Prostate gland (tissue), 2 donors: ENCODE measurements around the gene SLC27A1. TPM values are rescaled to one million over a fixed set of nuclear protein-coding genes. Genes with fewer than 3 reads are reported as not detected.

Experiments used
- DNase-seq: peaks from one replicate; pipeline ENCODE4 v3.0.0-alpha.2; 2019; ENCODE audit warnings: low spot score
- H3K27ac ChIP-seq, 2 donors: fragments of 200-600 bp; sonication (generic); 2 replicates each; pipeline ENCODE4 v1.5.1; 2017 to 2019
- H3K27me3 ChIP-seq: fragments of 200-600 bp; sonication (generic); replicated peaks from 2 replicates; pipeline ENCODE4 v1.5.1; 2019; ENCODE audit not compliant: insufficient read depth
- H3K36me3 ChIP-seq, 2 donors: fragments of 200-600 bp; sonication (generic); 1 replicate in 1 of 2; 2 replicates in 1 of 2; pipeline versions ENCODE4 v1.5.1 to v1.8.1; 2017 to 2019
- H3K4me1 ChIP-seq: fragments of 200-600 bp; sonication (generic); replicated peaks from 2 replicates; pipeline ENCODE4 v1.5.1; 2019
- H3K4me3 ChIP-seq, 2 donors: fragments of 200-600 bp; sonication (generic); 2 replicates each; pipeline ENCODE4 v1.5.1; 2017 to 2019
- H3K9me3 ChIP-seq: fragments of 200-600 bp; sonication (generic); 2 replicates; pipeline ENCODE4 v1.5.1; 2017
- POLR2A ChIP-seq: fragments of 450-650 bp; IDR thresholded peaks from one replicate; pipeline ENCODE4 v1.6.1; 2016; ENCODE audit warnings: antibody characterized with exemption, mild to moderate bottlenecking
- POLR2AphosphoS5 ChIP-seq: sonication (generic); formaldehyde crosslinking; IDR thresholded peaks from one replicate; pipeline ENCODE4 v1.6.1; 2017; ENCODE audit warnings: antibody characterized with exemption
- WGBS: methylation state at CpG from one replicate; pipeline ENCODE4 v1.1.5; 2018; 5-methylcytosine and 5-hydroxymethylcytosine counted together
- intact Hi-C: fragments of 100-400 bp; cut with DNase I; formaldehyde crosslinking; loops from one replicate; pipeline ENCODE4 v1.14.2; 2022
- total RNA-seq, 2 donors: library from RNA; depleted of rRNA; stranded (reverse); fragments of >200 nt; gene quantifications; one replicate each; pipeline ENCODE4 v1.1.0, GENCODE V29; 2016
- TF ChIP-seq, protein P1 (sequence below), 4 experiments: fragments of 200-600 bp in 2 of 4; fragments of 450-650 bp in 2 of 4; sonication (generic) in 2 of 4; IDR thresholded peaks; 1 replicate in 3 of 4; 2 replicates in 1 of 4; pipeline ENCODE4 v1.5.1; 2016 to 2019; ENCODE audit warnings: antibody characterized with exemption in 4 of 4, mild to moderate bottlenecking in 2 of 4, moderate library complexity in 2 of 4

The SLC27A1 gene
- total RNA-seq, 2 donors from 2014 or later = 73.3 to 78.7 TPM

DNA sequence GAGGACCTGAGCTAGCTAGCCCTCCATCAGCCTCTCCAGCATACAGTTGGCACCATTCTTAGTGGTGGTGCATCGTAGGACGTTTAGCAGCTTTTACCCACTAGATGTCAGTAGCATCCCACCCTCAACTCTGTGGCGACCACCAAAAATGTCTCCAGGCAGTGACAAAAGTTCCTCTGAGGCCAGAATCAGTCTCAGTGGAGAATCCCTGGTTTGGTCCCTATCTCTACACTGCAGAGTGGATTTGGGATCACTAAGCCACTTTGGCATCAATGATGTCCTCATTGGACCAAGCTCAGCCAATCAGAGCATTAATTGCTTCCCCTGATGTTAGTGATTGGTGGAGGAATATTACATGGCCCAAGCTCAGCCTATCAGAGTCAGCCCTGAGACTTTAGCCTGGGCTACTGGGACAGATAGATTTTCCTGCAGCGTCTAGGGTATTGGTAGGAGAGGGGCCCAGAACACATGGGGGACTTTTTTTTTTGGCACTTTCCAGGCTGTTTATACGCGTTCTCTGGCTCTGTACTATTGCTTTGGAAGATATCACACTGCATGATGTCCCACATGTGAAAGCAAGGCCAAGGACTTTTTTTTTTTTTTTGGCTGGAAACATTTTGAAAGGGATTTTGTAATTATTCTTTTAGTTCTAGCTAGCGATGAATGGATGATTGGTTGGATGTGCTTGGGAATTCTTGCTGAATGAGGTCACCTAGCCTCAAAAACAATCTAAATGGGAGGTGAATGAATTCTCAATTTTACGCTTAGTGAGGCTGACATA is 28.9 kb upstream of the SLC27A1 start:
- TF ChIP-seq, protein P1, sequence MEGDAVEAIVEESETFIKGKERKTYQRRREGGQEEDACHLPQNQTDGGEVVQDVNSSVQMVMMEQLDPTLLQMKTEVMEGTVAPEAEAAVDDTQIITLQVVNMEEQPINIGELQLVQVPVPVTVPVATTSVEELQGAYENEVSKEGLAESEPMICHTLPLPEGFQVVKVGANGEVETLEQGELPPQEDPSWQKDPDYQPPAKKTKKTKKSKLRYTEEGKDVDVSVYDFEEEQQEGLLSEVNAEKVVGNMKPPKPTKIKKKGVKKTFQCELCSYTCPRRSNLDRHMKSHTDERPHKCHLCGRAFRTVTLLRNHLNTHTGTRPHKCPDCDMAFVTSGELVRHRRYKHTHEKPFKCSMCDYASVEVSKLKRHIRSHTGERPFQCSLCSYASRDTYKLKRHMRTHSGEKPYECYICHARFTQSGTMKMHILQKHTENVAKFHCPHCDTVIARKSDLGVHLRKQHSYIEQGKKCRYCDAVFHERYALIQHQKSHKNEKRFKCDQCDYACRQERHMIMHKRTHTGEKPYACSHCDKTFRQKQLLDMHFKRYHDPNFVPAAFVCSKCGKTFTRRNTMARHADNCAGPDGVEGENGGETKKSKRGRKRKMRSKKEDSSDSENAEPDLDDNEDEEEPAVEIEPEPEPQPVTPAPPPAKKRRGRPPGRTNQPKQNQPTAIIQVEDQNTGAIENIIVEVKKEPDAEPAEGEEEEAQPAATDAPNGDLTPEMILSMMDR (IDR thresholded peaks at IDR 0.05) = peak in 2 of 4 experiments; percentile 10 to 37
- TF ChIP-seq POLR2A (no peak), POLR2AphosphoS5 (no peak)
- Histone ChIP-seq H3K27ac (no peak overlapping the region), H3K4me3 (no peak overlapping the region), H3K27me3 (no peaks in the 10 kb centered on the region), H3K36me3 (no peaks in the 10 kb centered on the region), H3K4me1 (no peaks in the 10 kb centered on the region), H3K9me3 (no peaks in the 10 kb centered on the region)
- intact Hi-C loops = no loop called here
- 54% methylated on average over 8 of the region's 8 CpGs for WGBS
- no peak for DNase-seq

- intact Hi-C loops = no loop called here
- Histone ChIP-seq H3K9me3 (no peaks in the 10 kb centered on the region), H3K27ac (no peak overlapping the region), H3K36me3 (no peaks in the 10 kb centered on the region), H3K27me3 (no peaks in the 10 kb centered on the region), H3K4me1 (no peaks in the 10 kb centered on the region), H3K4me3 (no peak overlapping the region)
- TF ChIP-seq POLR2A = no peak
- no peak for TF ChIP-seq POLR2AphosphoS5
- 97% methylated on average over 1 of the region's 1 CpG for WGBS
- no peak for DNase-seq
Measured at GRCh38 chr19:17445526-17446165, 24.7 kb upstream of the SLC27A1 start.

DNA sequence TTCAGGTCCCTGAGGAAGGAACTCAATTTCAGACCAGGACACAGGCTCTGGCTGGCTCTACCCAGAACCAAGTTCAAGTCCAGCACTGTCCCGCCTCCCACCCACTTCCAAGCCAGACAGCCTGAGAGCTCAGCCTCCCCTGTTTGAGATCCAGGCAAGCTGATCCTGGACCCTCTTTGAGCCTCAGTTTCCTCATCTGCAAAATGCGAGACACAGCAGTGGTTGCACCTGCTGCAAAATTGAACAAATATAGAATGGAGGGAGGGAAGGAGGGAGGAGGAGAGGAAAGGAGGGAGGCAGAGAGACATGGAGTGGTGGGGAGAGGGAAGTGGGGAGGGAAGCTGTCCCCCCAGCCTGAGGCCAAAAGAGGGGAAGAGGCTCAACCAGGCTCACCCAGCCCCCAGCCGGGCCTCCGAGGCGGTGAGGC is 22.6 kb upstream of the SLC27A1 start:
- H3K9me3 ChIP-seq = no peaks in the 10 kb centered on the region
- H3K4me3 ChIP-seq = peak overlapping the region; percentile 33 to 34
- intact Hi-C loops = no loop called here
- 29% methylated on average over 5 of the region's 5 CpGs for WGBS
- no peaks in the 10 kb centered on the region for H3K27me3 ChIP-seq
- no peak overlapping the region for H3K27ac ChIP-seq
- no peaks in the 10 kb centered on the region for H3K36me3 ChIP-seq
- DNase-seq = no peak
- H3K4me1 ChIP-seq = no peaks in the 10 kb centered on the region
- TF ChIP-seq, protein P1 (IDR thresholded peaks at IDR 0.05) = no peak
- no peak for TF ChIP-seq POLR2AphosphoS5
- TF ChIP-seq POLR2A = no peak

DNA sequence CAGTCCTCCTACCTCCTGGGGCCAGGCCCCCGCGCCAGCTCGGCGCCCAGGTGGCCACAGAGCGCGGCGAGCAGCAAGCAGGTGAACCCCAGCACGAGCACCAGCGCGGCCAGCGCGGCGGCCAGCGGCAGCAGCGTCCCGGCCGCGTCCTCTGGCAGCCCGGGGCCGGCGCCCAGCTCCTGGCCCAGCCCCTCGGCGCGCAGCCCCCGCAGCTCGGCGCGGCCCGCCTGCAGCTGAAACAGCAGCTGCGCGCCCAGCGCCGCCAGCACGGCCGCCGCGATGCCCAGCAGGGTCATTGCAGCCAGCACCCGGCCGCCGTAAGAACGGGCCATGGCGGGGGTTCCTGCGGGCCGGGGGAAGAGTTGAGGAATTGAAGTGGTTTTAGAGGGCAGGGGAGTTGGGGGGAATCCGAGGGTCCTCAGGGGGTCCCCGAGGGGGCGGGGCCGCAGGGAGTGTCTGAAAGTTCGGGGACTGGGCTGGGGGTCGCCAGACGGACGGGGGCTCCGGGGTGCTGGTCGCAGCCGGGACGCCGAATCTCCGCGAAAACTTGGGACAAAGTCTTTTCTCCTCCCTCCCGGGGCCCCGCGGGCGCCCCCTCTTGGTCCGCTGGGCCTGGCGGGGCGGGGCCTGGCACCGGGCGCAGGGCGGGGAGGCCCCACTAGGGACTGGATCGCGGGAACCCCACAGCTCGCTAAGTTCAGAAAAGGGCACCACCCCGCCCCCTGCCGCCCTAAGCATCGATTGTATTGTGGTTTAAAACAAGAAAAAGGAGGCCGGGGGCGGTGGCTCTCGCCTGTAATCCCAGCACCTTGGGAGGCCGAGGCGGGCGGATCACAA is 22.0 kb upstream of the SLC27A1 start, which contains the start of gene TMEM221:
TMEM221 (minus strand) TSS at position 538 of the 837 bp plus-strand sequence; CDS start at position 332, 206 bp downstream.
- Histone ChIP-seq H3K4me3 (peak within 1 kb of the TSS; percentile 33 to 34), H3K27ac (no peak within 1 kb of the TSS), H3K9me3 (no peaks in the 10 kb centered on the region), H3K36me3 (no peaks in the 10 kb centered on the region), H3K27me3 (no peaks in the 10 kb centered on the region), H3K4me1 (no peaks in the 10 kb centered on the region)
- TF ChIP-seq POLR2AphosphoS5 = no peak
- TF ChIP-seq, protein P1 (IDR thresholded peaks at IDR 0.05) = peak in 2 of 4 experiments; percentile 18 to 25
- no peak for TF ChIP-seq POLR2A
- DNase-seq = no peak
- 3% methylated on average over 54 of the region's 81 CpGs for WGBS
- intact Hi-C loops = no loop called here
